GM12872 (cell line): Measurements from ENCODE around the gene TMX4.

Experiments
- TF ChIP-seq, protein P1 (sequence below): IDR thresholded peaks from 3 replicates; pipeline ENCODE4 v1.5.1; 2011; ENCODE audit warnings: low read depth, mild to moderate bottlenecking, low read length, moderate library complexity; ENCODE audit not compliant: insufficient read depth

Gene TMX4

DNA sequence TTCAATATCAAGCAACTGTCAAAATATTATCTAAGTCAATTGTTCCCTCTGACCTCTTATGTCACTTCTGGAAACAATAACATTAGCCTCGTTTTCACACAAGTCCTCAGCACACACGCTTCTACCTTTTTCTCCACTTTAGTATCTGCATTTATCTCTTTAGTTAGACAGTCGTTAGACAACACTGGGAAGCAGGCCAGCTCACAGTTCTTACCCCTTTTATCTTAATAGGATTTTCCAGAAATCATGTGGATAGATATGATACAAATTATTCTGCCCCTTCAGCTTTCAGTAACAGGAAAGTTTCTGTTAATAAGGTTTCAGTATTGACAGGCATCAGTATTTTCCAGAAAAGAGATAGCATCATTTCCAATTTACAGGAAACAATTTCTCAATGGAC, 53.4 kb downstream of the TMX4 start:
- TF ChIP-seq, protein P1, sequence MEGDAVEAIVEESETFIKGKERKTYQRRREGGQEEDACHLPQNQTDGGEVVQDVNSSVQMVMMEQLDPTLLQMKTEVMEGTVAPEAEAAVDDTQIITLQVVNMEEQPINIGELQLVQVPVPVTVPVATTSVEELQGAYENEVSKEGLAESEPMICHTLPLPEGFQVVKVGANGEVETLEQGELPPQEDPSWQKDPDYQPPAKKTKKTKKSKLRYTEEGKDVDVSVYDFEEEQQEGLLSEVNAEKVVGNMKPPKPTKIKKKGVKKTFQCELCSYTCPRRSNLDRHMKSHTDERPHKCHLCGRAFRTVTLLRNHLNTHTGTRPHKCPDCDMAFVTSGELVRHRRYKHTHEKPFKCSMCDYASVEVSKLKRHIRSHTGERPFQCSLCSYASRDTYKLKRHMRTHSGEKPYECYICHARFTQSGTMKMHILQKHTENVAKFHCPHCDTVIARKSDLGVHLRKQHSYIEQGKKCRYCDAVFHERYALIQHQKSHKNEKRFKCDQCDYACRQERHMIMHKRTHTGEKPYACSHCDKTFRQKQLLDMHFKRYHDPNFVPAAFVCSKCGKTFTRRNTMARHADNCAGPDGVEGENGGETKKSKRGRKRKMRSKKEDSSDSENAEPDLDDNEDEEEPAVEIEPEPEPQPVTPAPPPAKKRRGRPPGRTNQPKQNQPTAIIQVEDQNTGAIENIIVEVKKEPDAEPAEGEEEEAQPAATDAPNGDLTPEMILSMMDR: no peak

DNA sequence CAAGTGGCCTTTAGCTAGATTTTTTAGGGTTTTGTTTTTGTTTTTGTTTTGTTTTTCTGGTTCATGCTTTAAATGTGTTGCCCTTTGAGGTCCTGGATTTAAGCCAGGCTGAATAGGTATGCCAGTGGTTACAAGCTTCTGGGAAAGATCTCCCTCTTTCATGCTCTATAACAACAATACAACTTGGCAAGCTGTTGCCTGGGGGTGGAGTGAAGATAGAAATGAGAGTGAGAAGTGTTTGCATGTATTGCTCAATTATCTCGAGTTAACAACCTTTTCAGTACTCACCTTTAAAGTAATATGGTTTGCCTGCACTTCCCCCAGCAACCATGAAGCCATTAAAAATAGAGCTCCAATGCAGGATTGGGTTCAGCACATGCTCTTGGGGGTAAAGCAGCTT, 60.1 kb downstream of the TMX4 start:
- TF ChIP-seq, protein P1: no peak

DNA sequence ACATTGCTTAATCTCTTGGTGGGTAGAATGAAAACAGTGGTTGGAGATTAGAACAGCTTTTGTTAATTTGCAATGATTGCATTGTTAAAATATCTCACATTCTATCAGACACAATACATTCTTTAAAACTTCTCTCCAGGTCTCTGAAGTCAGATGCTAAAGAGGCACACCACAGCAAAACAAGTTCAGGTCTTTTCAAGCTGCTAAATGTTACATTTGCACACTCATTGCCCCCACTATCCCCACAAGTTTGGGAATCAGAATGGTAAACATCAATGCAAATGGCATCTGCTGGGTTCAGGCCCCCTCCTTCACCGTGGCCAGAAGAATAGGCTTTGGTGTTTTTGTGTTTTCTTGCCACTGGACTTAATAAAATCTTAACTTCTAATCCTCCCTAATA, 69.2 kb downstream of the TMX4 start:
- TF ChIP-seq, protein P1: no peak

DNA sequence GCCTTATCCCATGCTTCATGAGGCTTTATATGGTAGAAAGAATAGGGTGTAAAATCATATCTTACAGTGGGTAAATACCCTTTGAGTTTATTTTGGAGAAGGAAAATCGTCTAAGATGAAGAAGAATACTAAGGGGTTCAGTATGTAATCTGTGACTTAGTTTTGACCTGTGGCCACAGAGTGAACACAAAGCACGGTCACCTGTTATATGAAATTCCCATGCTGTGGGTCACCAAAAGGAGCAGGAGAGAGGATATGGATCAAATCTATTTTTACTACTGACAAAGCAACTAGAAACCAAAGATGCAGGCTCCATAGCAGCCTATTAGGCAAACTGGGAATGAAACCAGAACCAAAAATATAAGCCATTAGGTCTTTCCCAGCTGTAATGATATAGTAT, 75.7 kb downstream of the TMX4 start:
- TF ChIP-seq, protein P1: no peak

DNA sequence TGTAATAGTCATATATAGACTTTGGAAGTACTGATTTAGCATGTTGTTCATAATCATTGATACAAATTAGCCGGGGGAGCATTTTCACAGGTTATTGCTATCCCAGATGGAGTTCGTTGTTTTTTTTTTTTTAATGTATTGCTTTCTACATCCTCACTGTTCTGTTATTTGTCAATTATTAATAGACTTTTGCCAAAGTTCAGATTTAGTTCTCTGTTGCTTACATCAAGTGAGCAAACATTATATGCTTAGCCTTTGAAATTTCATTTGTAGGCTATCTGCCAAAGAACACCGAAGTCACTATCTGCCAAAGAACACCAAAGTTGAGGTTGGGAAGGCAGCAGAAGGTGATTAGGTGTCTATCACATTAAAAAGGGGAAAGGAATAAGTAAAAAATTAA, 79.2 kb downstream of the TMX4 start, which contains the start of gene HAO1:
Gene HAO1 (minus strand): TSS at position 118 of the 400 bp plus-strand sequence. CDS start 36 bp downstream, at position 82.
- TF ChIP-seq, protein P1: no peak

DNA sequence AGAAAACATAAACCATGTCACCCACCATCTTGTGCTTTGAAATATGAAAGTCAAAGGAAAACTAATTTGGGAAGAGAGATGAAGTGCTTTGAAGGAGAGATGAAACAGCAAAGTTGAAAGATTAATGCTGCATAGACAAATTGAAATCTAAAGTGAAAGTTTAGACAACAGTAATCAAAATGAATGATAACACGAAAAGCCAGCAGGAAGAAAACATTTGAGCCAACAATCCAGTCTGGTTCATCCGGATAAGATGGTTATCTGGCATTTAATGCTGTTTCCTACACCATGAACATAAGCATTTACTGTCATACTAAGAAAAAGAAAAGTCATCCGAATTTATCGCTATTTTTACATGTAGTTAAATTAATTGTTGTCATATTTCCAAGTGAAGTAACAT, 79.9 kb downstream of the TMX4 start:
- TF ChIP-seq, protein P1: no peak

DNA sequence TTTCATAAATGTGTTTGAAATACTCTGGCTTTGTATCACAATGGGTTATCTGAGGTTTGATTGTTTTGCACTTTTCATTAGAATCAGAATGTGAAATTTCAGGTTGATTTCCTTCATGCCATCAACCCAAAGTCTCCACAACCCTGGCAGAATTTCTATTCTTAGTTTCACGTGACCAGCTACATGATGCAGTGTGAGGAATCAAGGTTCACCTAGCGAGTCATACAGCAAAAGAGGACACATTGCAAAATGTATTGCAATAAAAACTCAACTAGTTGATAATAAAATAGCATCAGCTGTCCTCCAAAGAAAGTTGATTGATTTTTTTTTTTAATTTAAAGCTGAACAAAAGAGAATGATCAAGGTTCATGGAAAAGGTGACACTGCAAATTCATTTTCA, 81.5 kb downstream of the TMX4 start:
- TF ChIP-seq, protein P1: no peak

DNA sequence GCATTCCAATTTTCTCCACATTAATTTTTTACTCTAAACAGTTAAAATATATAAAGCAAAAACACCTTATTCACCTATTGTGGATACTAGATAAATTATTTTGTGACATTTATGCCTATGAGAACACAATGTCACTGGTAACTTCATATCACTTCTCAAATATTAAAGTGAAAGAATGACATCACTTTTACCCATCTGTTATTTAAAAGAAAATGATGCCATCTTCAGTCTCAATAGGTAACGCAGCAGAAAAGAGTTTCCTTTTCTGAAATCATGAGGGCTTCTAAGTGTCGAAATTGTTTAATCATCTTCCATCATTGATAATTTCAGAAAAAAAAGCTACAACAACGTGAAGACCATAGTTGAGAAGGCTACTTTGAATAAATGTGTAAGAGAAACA, 82.2 kb downstream of the TMX4 start:
- TF ChIP-seq, protein P1: no peak
